Neural crest cell (in vitro differentiated cells): ENCODE data around the gene MBD2. TPM values are rescaled to one million over a fixed set of nuclear protein-coding genes. Genes with fewer than 3 reads are reported as not detected.

Experiments
- DNase-seq: peaks from one replicate; pipeline ENCODE4 v3.0.0; 2021; ENCODE audit warnings: low read depth, mixed read lengths, low spot score
- H3K27ac Mint-ChIP-seq: one replicate; pipeline ENCODE4 v1.8.0; 2021; ENCODE audit warnings: mild to moderate bottlenecking, mixed read lengths; ENCODE audit not compliant: unreplicated experiment
- H3K27me3 Mint-ChIP-seq: 2 replicates; pipeline ENCODE4 v1.8.0; 2021; ENCODE audit warnings: low read depth, mild to moderate bottlenecking, mixed read lengths
- H3K36me3 Mint-ChIP-seq: 2 replicates; pipeline ENCODE4 v1.8.0; 2021; ENCODE audit warnings: low read depth, mild to moderate bottlenecking, mixed read lengths
- H3K4me1 Mint-ChIP-seq: 2 replicates; pipeline ENCODE4 v1.8.0; 2021; ENCODE audit warnings: mixed read lengths
- H3K4me3 Mint-ChIP-seq: one replicate; pipeline ENCODE4 v1.8.0; 2021; ENCODE audit warnings: mild to moderate bottlenecking, mixed read lengths
- H3K9me3 Mint-ChIP-seq: 2 replicates; pipeline ENCODE4 v1.8.0; 2021; ENCODE audit warnings: mixed read lengths
- total RNA-seq: library from RNA; stranded (reverse); gene quantifications from 2 replicates; pipeline ENCODE4 v1.2.1, GENCODE V29; 2021
- TF ChIP-seq, protein P1 (sequence below): fragments of 200-600 bp; sonication (generic); conservative IDR thresholded peaks from 2 replicates; pipeline ENCODE4 v1.5.0; 2021; ENCODE audit warnings: antibody characterized with exemption, mild to moderate bottlenecking

Gene MBD2
- total RNA-seq, 1 donor from 2014 or later, result 36.2 TPM

DNA sequence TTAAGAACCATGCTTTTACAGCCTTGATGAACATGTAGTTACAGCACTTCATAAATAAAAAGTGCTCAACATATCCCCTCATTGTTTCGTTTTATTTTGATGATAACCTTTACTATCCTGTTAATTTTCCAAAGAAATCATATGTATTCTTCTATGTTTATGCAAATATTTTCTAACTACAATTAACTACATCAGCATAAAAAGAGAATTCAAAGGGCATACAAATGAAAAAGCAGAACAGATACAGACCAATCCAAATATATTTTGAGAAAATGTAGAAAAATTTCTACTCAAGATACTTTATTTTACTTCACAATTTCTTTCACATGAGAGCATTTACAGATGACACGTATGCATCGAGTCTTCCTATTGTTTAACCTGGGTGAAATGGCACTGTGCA, 69.1 kb downstream of the MBD2 start:
- no peaks in the 10 kb centered on the region for H3K27me3 Mint-ChIP-seq
- peaks cover 5% of the 10 kb centered on the region for H3K9me3 Mint-ChIP-seq
- H3K36me3 Mint-ChIP-seq, result peaks cover 28% of the 10 kb centered on the region
- no peaks in the 10 kb centered on the region for H3K4me1 Mint-ChIP-seq
- no peak overlapping the region for H3K27ac Mint-ChIP-seq
- TF ChIP-seq, protein P1, sequence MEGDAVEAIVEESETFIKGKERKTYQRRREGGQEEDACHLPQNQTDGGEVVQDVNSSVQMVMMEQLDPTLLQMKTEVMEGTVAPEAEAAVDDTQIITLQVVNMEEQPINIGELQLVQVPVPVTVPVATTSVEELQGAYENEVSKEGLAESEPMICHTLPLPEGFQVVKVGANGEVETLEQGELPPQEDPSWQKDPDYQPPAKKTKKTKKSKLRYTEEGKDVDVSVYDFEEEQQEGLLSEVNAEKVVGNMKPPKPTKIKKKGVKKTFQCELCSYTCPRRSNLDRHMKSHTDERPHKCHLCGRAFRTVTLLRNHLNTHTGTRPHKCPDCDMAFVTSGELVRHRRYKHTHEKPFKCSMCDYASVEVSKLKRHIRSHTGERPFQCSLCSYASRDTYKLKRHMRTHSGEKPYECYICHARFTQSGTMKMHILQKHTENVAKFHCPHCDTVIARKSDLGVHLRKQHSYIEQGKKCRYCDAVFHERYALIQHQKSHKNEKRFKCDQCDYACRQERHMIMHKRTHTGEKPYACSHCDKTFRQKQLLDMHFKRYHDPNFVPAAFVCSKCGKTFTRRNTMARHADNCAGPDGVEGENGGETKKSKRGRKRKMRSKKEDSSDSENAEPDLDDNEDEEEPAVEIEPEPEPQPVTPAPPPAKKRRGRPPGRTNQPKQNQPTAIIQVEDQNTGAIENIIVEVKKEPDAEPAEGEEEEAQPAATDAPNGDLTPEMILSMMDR, result no peak
- no peak overlapping the region for H3K4me3 Mint-ChIP-seq
- DNase-seq, result no peak

DNA sequence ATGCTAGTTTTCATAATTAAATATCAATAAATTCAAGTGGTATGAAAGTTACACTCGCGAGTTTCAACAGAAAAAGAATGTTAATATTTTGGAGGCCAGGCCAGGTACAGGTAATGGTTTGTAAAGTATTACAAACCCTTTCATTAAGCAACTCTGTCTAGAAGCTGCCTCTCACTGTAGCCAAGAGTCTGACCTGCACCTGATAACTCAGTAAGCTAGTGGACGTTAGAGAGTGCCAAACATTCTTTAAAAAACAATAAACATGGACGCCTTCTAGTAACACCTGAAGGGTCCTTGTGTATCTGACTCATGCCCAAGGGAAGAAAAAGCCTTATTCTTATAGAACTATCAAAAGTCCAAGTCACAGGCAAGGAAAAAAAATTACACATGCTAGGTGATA, 70.2 kb downstream of the MBD2 start:
- Mint-ChIP-seq H3K4me3 (no peak overlapping the region), H3K27ac (no peak overlapping the region), H3K27me3 (no peaks in the 10 kb centered on the region), H3K9me3 (peaks cover 5% of the 10 kb centered on the region), H3K4me1 (peaks cover 4% of the 10 kb centered on the region), H3K36me3 (peaks cover 22% of the 10 kb centered on the region)
- no peak for DNase-seq
- TF ChIP-seq, protein P1, result no peak

DNA sequence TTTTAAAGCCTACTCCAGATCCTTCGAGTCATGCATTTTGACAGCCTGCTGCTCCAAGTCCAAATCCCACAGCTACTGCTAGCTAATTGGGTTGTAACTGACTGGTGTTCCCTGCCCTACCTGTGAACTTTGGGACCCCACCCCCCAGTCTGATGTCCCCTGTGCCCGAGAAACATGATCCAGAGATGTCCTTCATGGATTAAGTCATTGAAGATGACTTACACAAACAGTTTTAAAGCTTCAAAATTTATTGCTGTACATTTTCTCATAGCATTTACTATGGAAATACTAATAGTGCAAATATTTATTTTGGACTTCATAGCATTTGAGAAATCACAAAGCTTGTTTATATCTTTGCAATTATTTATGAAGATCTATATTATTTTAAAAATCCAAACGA, 73.1 kb downstream of the MBD2 start:
- peaks cover 9% of the 10 kb centered on the region for H3K9me3 Mint-ChIP-seq
- H3K27me3 Mint-ChIP-seq, result no peaks in the 10 kb centered on the region
- TF ChIP-seq, protein P1, result no peak
- H3K4me3 Mint-ChIP-seq, result no peak overlapping the region
- peaks cover 9% of the 10 kb centered on the region for H3K4me1 Mint-ChIP-seq
- H3K27ac Mint-ChIP-seq, result no peak overlapping the region
- H3K36me3 Mint-ChIP-seq, result peaks cover 11% of the 10 kb centered on the region
- no peak for DNase-seq

DNA sequence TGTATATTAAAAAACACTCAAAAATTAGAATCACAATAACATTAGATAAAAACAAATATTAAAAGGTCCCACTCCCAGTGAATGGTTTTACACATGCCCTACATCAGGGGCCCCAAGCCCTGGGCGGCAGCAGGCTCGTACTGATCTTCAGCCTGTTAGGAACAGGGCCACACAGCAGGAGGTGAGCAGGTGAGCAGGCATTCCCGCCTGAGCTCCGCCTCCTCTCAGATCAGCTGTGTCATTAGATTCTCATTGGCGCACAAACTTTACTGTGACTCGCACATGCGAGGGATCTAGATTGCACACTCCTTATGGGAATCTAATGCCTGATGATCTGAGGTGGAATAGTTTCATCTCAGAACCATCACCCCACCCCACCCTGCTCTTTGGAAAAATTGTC, 74.2 kb downstream of the MBD2 start:
- peaks cover 9% of the 10 kb centered on the region for H3K9me3 Mint-ChIP-seq
- TF ChIP-seq, protein P1, result no peak
- DNase-seq, result no peak
- peaks cover 11% of the 10 kb centered on the region for H3K36me3 Mint-ChIP-seq
- peaks cover 9% of the 10 kb centered on the region for H3K4me1 Mint-ChIP-seq
- H3K27ac Mint-ChIP-seq, result no peak overlapping the region
- no peak overlapping the region for H3K4me3 Mint-ChIP-seq
- H3K27me3 Mint-ChIP-seq, result no peaks in the 10 kb centered on the region

DNA sequence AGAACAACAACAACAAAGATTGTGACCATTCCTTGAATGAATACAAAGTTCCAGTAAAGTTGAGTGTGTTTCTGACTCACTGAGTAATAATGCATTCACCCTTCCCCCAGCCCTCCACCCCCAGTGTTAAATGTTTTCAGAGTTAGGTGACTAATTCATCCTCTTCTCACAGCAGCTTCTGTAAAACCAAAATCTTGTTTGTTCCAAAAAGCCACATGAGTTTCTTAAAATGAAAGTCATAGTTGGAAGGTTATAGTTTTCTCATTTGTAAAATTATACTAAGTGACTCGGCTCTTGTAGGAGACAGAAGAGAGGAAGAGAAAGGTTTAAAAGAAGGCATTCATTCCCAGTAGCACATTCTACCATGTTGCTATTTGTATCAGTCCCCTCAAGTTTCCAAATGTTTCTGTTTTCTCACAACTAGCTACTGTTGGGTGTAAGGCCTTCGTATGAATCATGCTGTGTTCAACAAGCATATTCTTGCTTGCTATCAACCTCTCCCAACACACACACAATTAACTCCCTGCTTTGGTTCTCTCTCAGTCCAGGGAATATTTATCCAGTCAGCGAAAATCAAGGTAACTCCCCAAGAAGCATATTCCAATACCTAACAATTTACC, 75.3 kb downstream of the MBD2 start:
- Mint-ChIP-seq H3K4me1 (peaks cover 9% of the 10 kb centered on the region), H3K4me3 (no peak overlapping the region), H3K36me3 (peaks cover 11% of the 10 kb centered on the region), H3K27ac (no peak overlapping the region), H3K27me3 (no peaks in the 10 kb centered on the region), H3K9me3 (peaks cover 9% of the 10 kb centered on the region)
- no peak for DNase-seq
- TF ChIP-seq, protein P1, result no peak

DNA sequence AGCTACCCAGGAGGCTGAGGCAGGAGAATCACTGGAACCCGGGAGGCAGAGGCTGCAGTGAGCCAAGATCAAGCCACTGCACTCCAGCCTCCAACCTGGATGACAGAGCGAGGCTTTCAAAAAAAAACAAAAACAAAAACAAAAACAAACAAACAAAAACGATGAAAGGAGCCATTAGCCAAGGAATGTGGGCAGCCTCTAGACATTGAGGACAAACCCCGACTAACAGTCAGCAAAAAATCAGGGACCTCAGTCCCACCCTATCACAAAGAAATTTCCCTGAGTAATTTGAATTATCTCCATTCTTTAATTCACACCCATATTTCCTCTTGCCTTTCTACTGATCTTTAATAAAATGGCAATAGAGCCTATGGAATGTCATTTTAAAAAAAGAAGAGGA, 75.8 kb downstream of the MBD2 start:
- no peak for DNase-seq
- peaks cover 10% of the 10 kb centered on the region for H3K9me3 Mint-ChIP-seq
- peaks cover 11% of the 10 kb centered on the region for H3K36me3 Mint-ChIP-seq
- no peaks in the 10 kb centered on the region for H3K27me3 Mint-ChIP-seq
- TF ChIP-seq, protein P1, result no peak
- no peak overlapping the region for H3K27ac Mint-ChIP-seq
- no peak overlapping the region for H3K4me3 Mint-ChIP-seq
- peaks cover 9% of the 10 kb centered on the region for H3K4me1 Mint-ChIP-seq
